CD1c-positive myeloid dendritic cell (primary cell): Measurements from ENCODE around the gene DNLZ.

Experiments
- DNase-seq: peaks from one replicate; pipeline ENCODE4 v3.0.0-alpha.2; 2016; ENCODE audit errors: extremely low spot score

Gene DNLZ

DNA sequence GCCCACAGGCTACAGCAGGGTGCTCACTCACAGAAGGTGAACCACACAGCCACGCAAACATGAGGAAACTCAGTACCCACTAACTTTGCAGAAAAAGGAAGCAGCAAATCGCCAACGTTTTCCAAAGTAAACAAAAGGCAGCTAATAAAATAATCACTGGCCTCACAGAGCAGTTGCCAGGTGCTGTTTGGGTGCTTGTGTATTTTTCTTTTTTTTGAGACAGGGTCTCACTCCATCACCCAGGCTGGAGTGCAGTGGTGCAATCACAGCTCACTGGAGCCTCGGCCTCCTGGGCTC lies 32.6 kb upstream of the DNLZ start:
- DNase-seq, result no peak

GRCh38 chr9:136395345-136396218 lies 32.0 kb upstream of the DNLZ start:
- DNase-seq, result no peak

DNA sequence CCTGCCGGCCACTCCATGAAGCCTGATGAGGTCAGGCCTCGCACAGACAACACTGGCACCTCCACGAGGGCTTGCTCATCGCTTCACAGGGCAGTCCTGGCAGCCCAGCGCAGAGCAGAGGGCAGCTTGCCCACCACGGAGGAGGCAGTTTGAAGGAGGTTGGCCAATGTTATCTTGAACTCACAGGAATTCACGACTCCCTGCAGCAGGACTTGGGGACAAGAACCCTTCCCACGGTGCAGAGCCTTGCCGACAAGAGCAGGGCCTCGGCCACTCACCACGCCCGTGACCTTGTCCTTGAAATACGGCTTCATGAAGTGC lies 31.4 kb upstream of the DNLZ start:
- DNase-seq, result no peak

- no peak for DNase-seq
These were observed 30.9 kb upstream of the DNLZ start for GRCh38 chr9:136394312-136395019.

DNA sequence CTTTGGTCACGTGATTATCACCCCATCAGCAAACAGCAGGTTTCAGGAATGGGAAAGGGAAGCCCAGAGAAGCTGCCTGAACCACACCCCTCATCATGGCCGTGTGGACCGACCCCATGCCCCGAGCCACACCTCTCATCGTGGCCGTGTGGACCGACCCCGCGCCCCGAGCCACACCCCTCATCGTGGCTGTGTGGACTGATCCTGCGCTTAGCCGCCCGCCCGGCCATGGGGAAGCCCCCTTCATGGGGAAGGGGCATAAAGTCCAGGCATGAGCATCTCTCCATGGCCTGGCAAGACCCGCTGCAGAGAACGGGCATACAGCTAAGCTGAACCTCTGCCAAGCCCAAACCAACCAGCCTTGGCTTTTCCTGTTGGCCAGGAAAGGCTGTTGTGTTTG lies 30.0 kb upstream of the DNLZ start:
- no peak for DNase-seq

GRCh38 chr9:136392538-136393449 lies 29.2 kb upstream of the DNLZ start:
- no peak for DNase-seq

- no peak for DNase-seq
These were observed 28.4 kb upstream of the DNLZ start for GRCh38 chr9:136391737-136392537.

DNA sequence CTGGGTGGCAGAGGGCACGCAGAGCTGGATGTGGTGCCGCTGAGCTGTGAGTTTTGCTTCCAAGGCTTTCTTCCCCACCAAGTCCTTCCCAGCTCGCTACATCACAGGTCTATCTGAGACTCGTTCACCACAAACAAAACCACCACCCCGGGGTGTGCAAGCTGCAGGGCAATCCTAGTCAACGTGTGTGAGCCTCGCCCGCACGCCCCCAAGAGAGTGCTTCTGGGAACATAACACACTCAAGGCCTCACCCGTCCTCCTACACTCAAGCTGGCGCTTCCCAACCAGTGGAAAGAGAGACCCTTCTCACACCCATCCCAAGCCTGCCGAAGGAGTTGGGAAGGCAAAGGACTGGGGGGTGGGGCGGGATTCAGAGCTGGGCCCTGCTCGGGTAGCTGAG lies 25.9 kb upstream of the DNLZ start:
- no peak for DNase-seq

GRCh38 chr9:136387217-136387616 lies 23.7 kb upstream of the DNLZ start:
- no peak for DNase-seq

- peak; percentile 58 for DNase-seq
These were observed 22.5 kb upstream of the DNLZ start for GRCh38 chr9:136386018-136386417.

DNA sequence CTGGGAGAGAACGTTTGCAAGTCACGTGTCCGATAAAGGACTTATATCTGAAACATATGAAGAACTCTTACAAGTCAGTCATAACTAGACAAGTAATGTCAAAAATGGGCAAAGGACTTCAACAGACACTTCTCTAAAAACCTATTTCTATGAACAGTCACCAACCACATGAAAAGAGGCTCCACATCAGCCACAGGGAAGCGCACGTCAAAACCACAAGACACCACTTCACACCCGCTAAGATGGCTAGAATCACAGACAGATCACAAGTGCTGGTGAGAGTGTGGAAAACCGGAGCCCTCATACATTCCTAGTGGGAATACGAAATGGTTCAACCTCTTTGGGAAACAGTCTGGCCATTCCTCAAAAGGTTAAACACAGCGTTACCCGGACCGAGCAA lies 21.5 kb upstream of the DNLZ start:
- DNase-seq, result peak; percentile 16

- no peak for DNase-seq
These were observed 19.9 kb upstream of the DNLZ start for GRCh38 chr9:136383436-136383835.

DNA sequence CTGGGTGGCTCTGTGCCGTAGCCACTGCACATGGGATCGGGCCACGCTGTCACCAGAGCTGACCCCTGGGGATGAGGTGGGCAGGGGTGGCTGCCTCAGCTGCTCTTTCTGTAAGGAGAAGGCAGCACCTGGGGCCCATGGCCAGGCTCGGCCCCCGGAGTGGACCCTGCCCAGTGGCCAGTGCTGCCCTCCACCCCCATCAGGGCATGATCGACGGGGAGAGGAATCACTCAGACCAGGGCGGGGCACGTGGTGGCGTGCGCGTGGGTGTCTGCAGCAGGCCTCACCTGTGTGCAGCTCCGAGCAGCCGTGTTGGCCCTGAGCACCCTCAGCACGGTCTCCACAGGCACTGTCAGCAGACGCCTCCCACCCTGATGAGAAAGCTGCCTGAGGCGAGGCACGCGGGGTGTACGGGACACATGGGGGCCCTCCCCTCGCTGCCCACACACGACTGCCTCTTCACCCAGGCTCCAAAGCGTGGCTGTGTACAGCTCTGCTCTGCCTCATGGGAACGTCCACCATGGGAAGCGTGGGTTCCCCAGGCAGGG lies 18.5 kb upstream of the DNLZ start:
- DNase-seq, result no peak

GRCh38 chr9:136381311-136381710 lies 17.8 kb upstream of the DNLZ start:
- DNase-seq, result no peak

GRCh38 chr9:136380381-136380780 lies 16.8 kb upstream of the DNLZ start:
- no peak for DNase-seq

DNA sequence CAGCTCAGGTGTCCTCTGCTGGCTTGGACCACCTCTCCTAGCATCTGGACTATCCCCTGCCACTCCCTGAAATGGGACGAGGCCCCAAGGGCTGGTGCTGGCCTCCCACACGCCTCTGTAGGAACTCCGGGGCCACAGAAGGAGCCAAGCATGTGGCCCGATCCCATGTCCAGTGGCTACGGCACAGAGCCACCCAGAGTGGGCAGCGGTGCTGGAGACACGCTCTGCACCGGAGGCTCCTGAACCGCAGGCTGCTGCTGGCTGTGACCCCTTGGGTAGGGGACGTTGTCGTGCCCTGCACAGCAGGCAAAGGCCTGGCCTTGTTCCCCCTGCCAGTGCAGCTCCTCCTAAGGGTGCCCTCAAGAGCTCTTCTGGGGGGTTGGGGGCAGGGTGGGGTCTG lies 16.3 kb upstream of the DNLZ start:
- no peak for DNase-seq

DNA sequence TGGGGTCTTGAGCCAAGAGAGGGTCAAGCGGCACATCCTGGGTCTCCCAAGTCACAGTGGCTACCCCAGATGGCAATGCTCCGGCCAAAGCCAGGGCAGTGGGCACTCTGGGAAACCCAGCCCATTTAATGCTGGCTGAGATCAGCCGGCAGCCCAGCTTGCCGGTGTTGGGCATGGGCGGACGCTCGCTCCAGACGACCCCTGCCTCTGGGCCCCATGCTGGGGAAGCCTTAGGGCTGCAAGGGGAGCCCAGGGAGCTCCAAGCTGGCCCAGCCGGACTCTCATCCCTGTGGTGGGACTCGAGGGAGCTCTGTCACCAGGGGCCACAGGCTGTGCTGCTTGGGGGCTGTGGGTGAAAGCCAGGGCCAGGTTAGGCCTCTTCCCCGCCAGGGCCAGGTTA lies 15.9 kb upstream of the DNLZ start:
- no peak for DNase-seq

GRCh38 chr9:136379003-136379287 lies 15.4 kb upstream of the DNLZ start:
- DNase-seq, result no peak

DNA sequence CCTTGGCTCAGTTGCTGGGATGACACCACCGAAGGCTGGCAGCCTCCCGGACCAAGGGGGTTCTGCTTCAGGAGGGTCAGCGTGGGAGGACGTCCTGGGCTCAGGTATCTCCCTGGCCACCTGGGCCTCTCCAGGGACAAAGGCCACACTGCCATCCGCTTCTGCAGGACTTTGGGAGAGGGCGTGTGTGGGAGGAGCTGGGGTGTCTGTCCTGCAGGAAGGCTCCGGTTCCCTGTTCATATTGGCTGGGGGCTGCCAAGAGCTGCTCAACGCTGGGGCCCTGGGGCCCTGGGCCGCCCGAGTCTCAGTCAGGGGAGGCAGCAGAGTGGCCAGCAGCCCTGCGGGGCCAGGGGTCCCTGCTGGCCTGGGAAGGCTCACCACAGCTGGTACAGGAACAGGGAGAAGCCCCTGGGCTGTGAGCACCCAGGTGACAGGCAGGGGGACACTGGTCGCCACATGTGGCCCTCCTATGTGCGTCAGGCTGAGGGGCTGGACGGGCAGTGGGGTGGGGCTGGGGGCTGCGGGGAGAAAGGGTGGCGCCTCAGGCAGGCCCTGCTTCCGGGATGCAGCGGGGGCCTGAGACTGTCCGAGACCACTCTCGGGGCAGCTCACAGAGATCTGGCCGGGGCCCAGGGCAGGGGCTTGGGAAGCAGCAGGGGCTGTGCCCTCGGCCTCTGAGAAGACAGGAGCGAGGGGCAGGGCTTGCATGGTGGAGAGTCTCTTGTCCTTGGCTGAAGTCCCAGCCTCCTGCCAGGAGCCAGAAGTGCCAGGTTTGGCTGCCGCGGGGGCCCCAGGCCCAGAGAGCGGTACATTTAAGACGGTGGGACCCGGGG lies 14.8 kb upstream of the DNLZ start:
- no peak for DNase-seq

DNA sequence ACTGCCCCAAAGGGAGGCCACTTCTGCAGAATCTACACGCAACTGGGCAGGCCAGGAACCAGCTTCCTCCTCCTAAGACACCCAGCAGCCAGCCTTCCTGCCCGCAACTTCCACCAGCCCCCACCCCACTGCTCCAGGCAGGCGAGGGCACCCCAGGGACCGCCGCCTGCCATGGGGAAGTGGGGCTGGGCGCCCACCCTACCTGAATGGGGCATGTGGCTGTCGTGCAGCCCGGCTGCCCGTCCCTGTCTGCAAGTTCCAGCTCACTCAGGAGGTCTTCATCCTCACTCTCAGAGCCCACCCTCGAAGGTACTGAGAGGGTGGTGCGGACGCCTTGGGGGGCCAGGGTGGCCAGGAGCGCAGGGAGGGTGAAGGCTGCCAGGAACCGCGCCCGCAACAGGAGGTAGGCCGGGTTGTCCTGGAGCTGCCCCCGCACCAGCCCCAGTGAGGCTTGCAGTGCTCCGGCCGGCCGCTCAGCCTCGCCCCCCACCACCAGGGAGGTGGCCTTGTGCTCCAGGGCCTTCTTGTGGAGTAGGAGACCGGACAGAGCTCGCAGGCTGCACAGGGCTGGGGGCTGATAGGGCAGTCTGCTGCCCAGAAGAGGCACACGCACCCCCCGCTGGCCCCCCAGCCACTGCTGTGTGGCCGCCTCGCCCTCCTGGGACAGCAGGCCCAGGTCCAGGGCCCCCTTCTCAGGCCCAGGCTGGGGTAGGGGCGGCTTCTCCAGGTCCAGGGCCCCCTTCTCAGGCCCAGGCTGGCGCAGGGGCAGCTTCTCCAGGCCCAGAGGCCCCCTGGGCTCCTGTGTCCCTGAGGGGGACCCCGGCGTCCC lies 14.0 kb upstream of the DNLZ start:
- peak; percentile 69 for DNase-seq
